ENCODE measurements around the gene IPO9.

IPO9 gene

GRCh38 chr1:201828820-201829774 lies at the start of gene IPO9:
TSS of gene IPO9 (plus strand) at chr1:201829157. CDS start at chr1:201829210, 53 bp downstream.
- Mint-ChIP-seq H3K4me1 (peaks cover 39% of the 10 kb centered on the region), H3K4me3 (peak within 1 kb of the TSS; percentile 95), H3K36me3 (ENCODE audit: insufficient read depth) (peaks cover 5% of the 10 kb centered on the region), H3K27me3 (no peaks in the 10 kb centered on the region), H3K27ac (ENCODE audit: low read depth) (peak within 1 kb of the TSS; percentile 99), H3K9me3 (no peaks in the 10 kb centered on the region)
- DNase-seq (ENCODE audit: low spot score in 2 of 2) (peak; percentile 90 to 94), ATAC-seq (replicated peaks; ENCODE audit: extremely low read depth, poor library complexity, severe bottlenecking) (peak; percentile 90)

- Mint-ChIP-seq H3K36me3 (ENCODE audit: insufficient read depth) (peaks cover 2% of the 10 kb centered on the region), H3K9me3 (no peaks in the 10 kb centered on the region), H3K4me3 (no peak overlapping the region), H3K4me1 (no peaks in the 10 kb centered on the region), H3K27me3 (peaks cover 13% of the 10 kb centered on the region), H3K27ac (ENCODE audit: low read depth) (no peak overlapping the region)
- ATAC-seq (replicated peaks; ENCODE audit: extremely low read depth, poor library complexity, severe bottlenecking), result no peak
- DNase-seq (ENCODE audit: low spot score in 2 of 2), result no peak
Measured at GRCh38 chr1:201779351-201779880, 49.5 kb upstream of the IPO9 start.

GRCh38 chr1:201780952-201781351 lies 48.0 kb upstream of the IPO9 start:
- Mint-ChIP-seq H3K27me3 (no peaks in the 10 kb centered on the region), H3K4me1 (no peaks in the 10 kb centered on the region), H3K9me3 (no peaks in the 10 kb centered on the region), H3K4me3 (no peak overlapping the region), H3K36me3 (ENCODE audit: insufficient read depth) (peaks cover 2% of the 10 kb centered on the region), H3K27ac (ENCODE audit: low read depth) (no peak overlapping the region)
- DNase-seq (ENCODE audit: low spot score in 2 of 2), result no peak
- ATAC-seq (replicated peaks; ENCODE audit: extremely low read depth, poor library complexity, severe bottlenecking), result no peak

GRCh38 chr1:201781437-201781836 lies 47.5 kb upstream of the IPO9 start:
- Mint-ChIP-seq H3K27ac (ENCODE audit: low read depth) (no peak overlapping the region), H3K9me3 (no peaks in the 10 kb centered on the region), H3K27me3 (no peaks in the 10 kb centered on the region), H3K36me3 (ENCODE audit: insufficient read depth) (peaks cover 2% of the 10 kb centered on the region), H3K4me1 (no peaks in the 10 kb centered on the region), H3K4me3 (no peak overlapping the region)
- ATAC-seq (replicated peaks; ENCODE audit: extremely low read depth, poor library complexity, severe bottlenecking) (no peak), DNase-seq (ENCODE audit: low spot score in 2 of 2) (no peak)

- no peak for ATAC-seq (replicated peaks; ENCODE audit: extremely low read depth, poor library complexity, severe bottlenecking)
- Mint-ChIP-seq H3K9me3 (no peaks in the 10 kb centered on the region), H3K27me3 (no peaks in the 10 kb centered on the region), H3K27ac (ENCODE audit: low read depth) (no peak overlapping the region), H3K4me1 (no peaks in the 10 kb centered on the region), H3K36me3 (ENCODE audit: insufficient read depth) (peaks cover 2% of the 10 kb centered on the region), H3K4me3 (no peak overlapping the region)
- DNase-seq (ENCODE audit: low spot score in 2 of 2), result no peak
Measured at GRCh38 chr1:201782353-201782752, 46.6 kb upstream of the IPO9 start.

- H3K27ac Mint-ChIP-seq (ENCODE audit: low read depth), result peak overlapping the region; percentile 61
Measured at GRCh38 chr1:201783058-201783457, 45.9 kb upstream of the IPO9 start.

GRCh38 chr1:201783572-201783971 lies 45.4 kb upstream of the IPO9 start:
- H3K27me3 Mint-ChIP-seq, result no peaks in the 10 kb centered on the region
- no peaks in the 10 kb centered on the region for H3K4me1 Mint-ChIP-seq
- no peaks in the 10 kb centered on the region for H3K9me3 Mint-ChIP-seq
- H3K36me3 Mint-ChIP-seq (ENCODE audit: insufficient read depth), result peaks cover 2% of the 10 kb centered on the region
- ATAC-seq (replicated peaks; ENCODE audit: extremely low read depth, poor library complexity, severe bottlenecking), result no peak
- peak overlapping the region; percentile 61 for H3K27ac Mint-ChIP-seq (ENCODE audit: low read depth)
- no peak for DNase-seq (ENCODE audit: low spot score in 2 of 2)
- H3K4me3 Mint-ChIP-seq, result no peak overlapping the region

More at GRCh38 chr1:201783058-201783457, 45.9 kb upstream of the IPO9 start:
- ATAC-seq (replicated peaks; ENCODE audit: extremely low read depth, poor library complexity, severe bottlenecking) (no peak), DNase-seq (ENCODE audit: low spot score in 2 of 2) (no peak)
- Mint-ChIP-seq H3K27me3 (no peaks in the 10 kb centered on the region), H3K36me3 (ENCODE audit: insufficient read depth) (peaks cover 2% of the 10 kb centered on the region), H3K4me3 (no peak overlapping the region), H3K4me1 (no peaks in the 10 kb centered on the region), H3K9me3 (no peaks in the 10 kb centered on the region)

- ATAC-seq (replicated peaks; ENCODE audit: extremely low read depth, poor library complexity, severe bottlenecking) (no peak), DNase-seq (ENCODE audit: low spot score in 2 of 2) (no peak)
- no peaks in the 10 kb centered on the region for H3K9me3 Mint-ChIP-seq
- no peak overlapping the region for H3K4me3 Mint-ChIP-seq
- no peaks in the 10 kb centered on the region for H3K4me1 Mint-ChIP-seq
- H3K36me3 Mint-ChIP-seq (ENCODE audit: insufficient read depth), result peaks cover 2% of the 10 kb centered on the region
- H3K27me3 Mint-ChIP-seq, result no peaks in the 10 kb centered on the region
- H3K27ac Mint-ChIP-seq (ENCODE audit: low read depth), result no peak overlapping the region
Measured at GRCh38 chr1:201785291-201785690, 43.7 kb upstream of the IPO9 start.

- H3K4me3 Mint-ChIP-seq, result no peak overlapping the region
- H3K36me3 Mint-ChIP-seq (ENCODE audit: insufficient read depth), result no peaks in the 10 kb centered on the region
- no peak for ATAC-seq (replicated peaks; ENCODE audit: extremely low read depth, poor library complexity, severe bottlenecking)
- H3K27ac Mint-ChIP-seq (ENCODE audit: low read depth), result no peak overlapping the region
- no peak for DNase-seq (ENCODE audit: low spot score in 2 of 2)
- H3K27me3 Mint-ChIP-seq, result no peaks in the 10 kb centered on the region
- H3K9me3 Mint-ChIP-seq, result no peaks in the 10 kb centered on the region
- H3K4me1 Mint-ChIP-seq, result no peaks in the 10 kb centered on the region
Measured at GRCh38 chr1:201786824-201787223, 42.1 kb upstream of the IPO9 start.

GRCh38 chr1:201788296-201788695 lies 40.7 kb upstream of the IPO9 start:
- Mint-ChIP-seq H3K36me3 (ENCODE audit: insufficient read depth) (no peaks in the 10 kb centered on the region), H3K27ac (ENCODE audit: low read depth) (no peak overlapping the region), H3K9me3 (no peaks in the 10 kb centered on the region), H3K4me3 (no peak overlapping the region), H3K27me3 (no peaks in the 10 kb centered on the region), H3K4me1 (no peaks in the 10 kb centered on the region)
- ATAC-seq (replicated peaks; ENCODE audit: extremely low read depth, poor library complexity, severe bottlenecking), result no peak
- DNase-seq (ENCODE audit: low spot score in 2 of 2), result no peak

GRCh38 chr1:201789245-201789644 lies 39.7 kb upstream of the IPO9 start:
- no peak for DNase-seq (ENCODE audit: low spot score in 2 of 2)
- no peaks in the 10 kb centered on the region for H3K9me3 Mint-ChIP-seq
- no peaks in the 10 kb centered on the region for H3K27me3 Mint-ChIP-seq
- H3K36me3 Mint-ChIP-seq (ENCODE audit: insufficient read depth), result no peaks in the 10 kb centered on the region
- H3K4me1 Mint-ChIP-seq, result no peaks in the 10 kb centered on the region
- H3K27ac Mint-ChIP-seq (ENCODE audit: low read depth), result no peak overlapping the region
- no peak for ATAC-seq (replicated peaks; ENCODE audit: extremely low read depth, poor library complexity, severe bottlenecking)
- H3K4me3 Mint-ChIP-seq, result no peak overlapping the region

- no peaks in the 10 kb centered on the region for H3K9me3 Mint-ChIP-seq
- no peaks in the 10 kb centered on the region for H3K27me3 Mint-ChIP-seq
- no peak overlapping the region for H3K27ac Mint-ChIP-seq (ENCODE audit: low read depth)
- H3K4me3 Mint-ChIP-seq, result no peak overlapping the region
- ATAC-seq (replicated peaks; ENCODE audit: extremely low read depth, poor library complexity, severe bottlenecking) (no peak), DNase-seq (ENCODE audit: low spot score in 2 of 2) (no peak)
- no peaks in the 10 kb centered on the region for H3K36me3 Mint-ChIP-seq (ENCODE audit: insufficient read depth)
- H3K4me1 Mint-ChIP-seq, result no peaks in the 10 kb centered on the region
Measured at GRCh38 chr1:201790261-201790660, 38.7 kb upstream of the IPO9 start.

Data from central memory CD8-positive, alpha-beta T cell (primary cell).